ENCODE results near the gene C18orf32. TPM values are rescaled to one million over a fixed set of nuclear protein-coding genes. Genes with fewer than 3 reads are reported as not detected.

C18orf32 gene
- total RNA-seq, 4 donors from 2014 or later, result 20.7 to 42.6 (median 31.9) TPM

DNA sequence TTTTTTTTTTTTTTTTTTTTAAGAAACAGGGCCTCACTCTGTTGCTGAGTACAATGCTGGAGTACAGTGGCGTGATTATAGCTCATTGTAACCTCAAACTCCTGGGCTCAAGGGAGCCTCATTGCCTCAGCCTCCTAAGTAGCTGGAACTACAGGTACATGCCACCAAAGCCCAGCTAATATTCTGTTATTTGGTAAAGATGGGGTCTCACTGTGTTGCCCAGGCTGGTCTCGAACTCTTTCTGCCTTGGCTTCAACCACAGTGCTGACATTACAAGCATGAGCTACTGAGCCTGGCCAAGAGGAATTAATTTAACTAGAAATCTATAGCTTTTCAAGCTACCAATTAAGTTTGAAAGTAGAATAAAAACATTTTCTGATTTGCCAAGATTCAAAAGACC lies 54.4 kb downstream of the C18orf32 start:
- H3K4me1 ChIP-seq, result no peaks in the 10 kb centered on the region
- TF ChIP-seq, protein P1, sequence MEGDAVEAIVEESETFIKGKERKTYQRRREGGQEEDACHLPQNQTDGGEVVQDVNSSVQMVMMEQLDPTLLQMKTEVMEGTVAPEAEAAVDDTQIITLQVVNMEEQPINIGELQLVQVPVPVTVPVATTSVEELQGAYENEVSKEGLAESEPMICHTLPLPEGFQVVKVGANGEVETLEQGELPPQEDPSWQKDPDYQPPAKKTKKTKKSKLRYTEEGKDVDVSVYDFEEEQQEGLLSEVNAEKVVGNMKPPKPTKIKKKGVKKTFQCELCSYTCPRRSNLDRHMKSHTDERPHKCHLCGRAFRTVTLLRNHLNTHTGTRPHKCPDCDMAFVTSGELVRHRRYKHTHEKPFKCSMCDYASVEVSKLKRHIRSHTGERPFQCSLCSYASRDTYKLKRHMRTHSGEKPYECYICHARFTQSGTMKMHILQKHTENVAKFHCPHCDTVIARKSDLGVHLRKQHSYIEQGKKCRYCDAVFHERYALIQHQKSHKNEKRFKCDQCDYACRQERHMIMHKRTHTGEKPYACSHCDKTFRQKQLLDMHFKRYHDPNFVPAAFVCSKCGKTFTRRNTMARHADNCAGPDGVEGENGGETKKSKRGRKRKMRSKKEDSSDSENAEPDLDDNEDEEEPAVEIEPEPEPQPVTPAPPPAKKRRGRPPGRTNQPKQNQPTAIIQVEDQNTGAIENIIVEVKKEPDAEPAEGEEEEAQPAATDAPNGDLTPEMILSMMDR (IDR thresholded peaks at IDR 0.05), result no peak
- no peak for TF ChIP-seq POLR2A (IDR thresholded peaks at IDR 0.05)
- H3K36me3 ChIP-seq, result no peaks in the 10 kb centered on the region
- no peak overlapping the region for H3K4me3 ChIP-seq
- DNase-seq, result no peak
- H3K9me3 ChIP-seq, result no peaks in the 10 kb centered on the region
- intact Hi-C loops (cut with DNase I; ENCODE audit: low total_unique reads), result no loop called here
- H3K27me3 ChIP-seq, result no peaks in the 10 kb centered on the region
- H3K27ac ChIP-seq, result no peak overlapping the region

GRCh38 chr18:49431165-49431962 lies 55.7 kb downstream of the C18orf32 start:
- Histone ChIP-seq H3K27me3 (no peaks in the 10 kb centered on the region), H3K36me3 (no peaks in the 10 kb centered on the region), H3K4me1 (no peaks in the 10 kb centered on the region), H3K9me3 (no peaks in the 10 kb centered on the region), H3K27ac (no peak overlapping the region), H3K4me3 (no peak overlapping the region)
- TF ChIP-seq, protein P1 (IDR thresholded peaks at IDR 0.05), result no peak
- TF ChIP-seq POLR2A (IDR thresholded peaks at IDR 0.05), result no peak
- intact Hi-C loops (cut with DNase I; ENCODE audit: low total_unique reads), result no loop called here
- DNase-seq, result no peak

MicroRNAs within 50 kb of the gene (microRNA counts, 767-probe panel; counts per million panel counts)
- 0 counts per million in 2 donors for microRNA hsa-miR-1539

Small RNAs within 50 kb of the gene (small RNA-seq; reads per million reads assigned to genes)
- gene SNORD58A, result not detected
- gene SNORD58C, result not detected

Other genes starting within 250 kb of the C18orf32 start
- gene DYM, start 26.6 kb downstream of the C18orf32 start, total RNA-seq, result 100 to 1,000 TPM in 3 of 4 donors, 10 to 100 TPM in 1; 52.3 to 182 (median 127) TPM
- 1,000 to 10,000 TPM; 1,523 to 4,253 (median 3,121) TPM for gene RPL17, start 5.2 kb upstream of the C18orf32 start, total RNA-seq
- gene LIPG, start 74.8 kb upstream of the C18orf32 start, total RNA-seq, result 1 to 10 TPM in 1 of 4 donors, not detected in 3; 8.0 TPM